ENCODE data around the gene PTPRN2.

PTPRN2 gene

DNA sequence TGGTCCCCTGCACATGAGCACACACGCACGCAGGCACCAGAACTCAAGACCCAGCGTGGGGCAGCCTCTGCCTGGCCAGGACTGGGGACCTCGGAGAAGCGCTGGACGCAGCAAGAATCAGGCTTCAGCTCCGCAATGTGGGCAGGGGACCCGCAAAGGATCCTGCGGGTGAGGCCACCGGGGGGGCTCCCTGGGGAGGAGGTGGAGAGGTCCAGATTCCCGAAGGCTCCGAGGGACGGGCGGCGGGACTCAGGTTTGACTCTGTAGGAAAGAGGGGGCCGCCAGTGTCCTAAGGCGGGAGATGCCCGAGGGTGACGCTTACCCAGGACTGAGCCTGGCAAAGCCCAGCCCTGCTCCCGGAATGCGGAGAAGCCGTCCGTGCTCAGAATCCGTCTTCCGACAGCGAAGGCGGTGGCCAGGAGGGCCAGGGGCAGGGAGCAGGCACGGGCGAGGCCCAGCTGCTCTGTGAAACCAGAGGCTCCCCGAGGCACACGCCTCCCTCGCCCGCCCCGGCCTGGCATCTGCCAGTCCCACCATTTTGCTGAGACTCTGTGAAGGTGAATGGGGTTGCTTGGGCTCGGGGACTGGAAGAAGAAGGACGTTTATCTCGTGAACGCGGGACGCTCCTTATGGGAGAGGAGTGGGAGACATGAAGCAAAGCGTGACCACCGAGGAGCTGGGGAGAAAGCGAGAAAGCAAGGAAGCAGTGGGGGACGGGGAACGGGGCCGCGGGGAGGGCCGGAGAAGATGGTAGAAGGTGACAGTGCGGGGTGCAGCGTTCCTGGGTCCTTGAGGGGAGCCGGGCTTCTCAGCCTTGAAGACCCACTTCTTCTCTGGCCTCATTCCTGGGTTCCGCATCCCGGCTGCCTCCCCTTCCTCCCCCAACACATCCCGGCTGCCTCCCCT is 489.2 kb downstream of the PTPRN2 start:
- no peak for DNase-seq (ENCODE audit: insufficient read length, low spot score)
- no peak for FAIRE-seq

DNA sequence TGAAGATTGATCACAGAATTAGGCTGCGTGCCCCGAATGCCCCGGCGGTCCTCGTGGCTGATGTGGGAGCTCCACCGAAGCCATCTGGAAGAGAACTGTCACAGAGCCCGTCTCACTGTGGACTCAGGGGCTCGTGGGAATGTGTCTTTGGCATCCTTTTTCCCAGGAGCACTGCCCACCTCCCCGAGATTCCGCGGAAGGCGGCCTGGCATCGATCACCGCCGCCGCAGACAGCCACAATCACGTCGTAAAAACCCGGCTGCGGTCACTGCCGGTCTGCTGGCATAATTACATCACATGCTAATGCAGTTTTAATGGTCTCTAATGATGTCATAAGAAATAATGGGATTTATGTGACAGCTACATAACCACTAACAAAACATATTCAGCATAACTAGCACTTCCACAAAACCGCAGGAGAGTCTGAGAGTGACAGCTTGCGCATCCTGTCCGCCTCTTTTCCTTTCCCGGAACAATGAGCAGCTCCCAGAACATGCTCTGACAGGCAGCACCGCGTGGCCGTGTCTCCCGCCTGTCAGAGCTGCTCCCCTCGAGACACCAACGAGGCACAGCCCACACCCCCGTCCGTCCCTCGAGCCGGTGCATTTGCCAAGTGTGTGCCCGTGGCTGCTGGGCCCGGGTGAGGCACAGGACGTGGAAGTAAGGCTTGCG is 490.0 kb downstream of the PTPRN2 start:
- FAIRE-seq (no peak), DNase-seq (ENCODE audit: insufficient read length, low spot score) (no peak)

DNA sequence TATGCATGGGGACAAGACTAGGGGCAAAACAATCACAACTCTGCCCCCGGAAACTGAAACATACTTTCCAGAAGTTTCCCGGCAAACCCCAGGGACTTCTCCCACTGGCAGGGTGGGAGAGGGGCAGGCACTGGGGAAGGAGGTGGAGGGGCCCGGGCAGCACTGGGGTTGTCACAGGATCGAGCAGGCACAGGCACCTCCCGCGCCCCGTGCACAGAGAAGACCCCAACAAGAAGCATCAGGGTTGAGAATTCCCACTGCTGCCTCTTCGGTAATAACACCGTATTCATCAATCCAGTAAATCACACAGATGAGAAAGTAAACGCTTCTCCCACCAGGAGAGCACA is 490.5 kb downstream of the PTPRN2 start:
- FAIRE-seq (no peak), DNase-seq (ENCODE audit: insufficient read length, low spot score) (no peak)

DNA sequence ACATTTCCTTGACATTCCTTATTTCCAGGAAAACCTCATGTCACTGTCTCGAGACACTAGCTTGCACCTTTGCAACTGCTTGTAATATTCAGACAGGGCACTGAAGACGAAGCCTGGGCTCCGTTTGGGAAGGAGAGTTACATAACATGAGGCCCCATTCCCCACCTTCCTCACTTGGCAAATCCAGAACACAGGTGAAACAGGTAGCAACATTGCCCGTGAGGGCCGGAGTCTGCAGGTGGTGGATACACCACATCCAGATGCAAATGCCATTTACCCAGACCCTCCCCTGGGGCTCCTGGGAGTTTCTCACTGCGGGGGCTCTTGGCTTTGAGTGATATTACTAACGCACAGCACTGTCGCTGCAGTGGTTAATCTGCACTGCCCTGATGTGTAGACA is 491.0 kb downstream of the PTPRN2 start:
- DNase-seq (ENCODE audit: insufficient read length, low spot score) (no peak), FAIRE-seq (no peak)

DNA sequence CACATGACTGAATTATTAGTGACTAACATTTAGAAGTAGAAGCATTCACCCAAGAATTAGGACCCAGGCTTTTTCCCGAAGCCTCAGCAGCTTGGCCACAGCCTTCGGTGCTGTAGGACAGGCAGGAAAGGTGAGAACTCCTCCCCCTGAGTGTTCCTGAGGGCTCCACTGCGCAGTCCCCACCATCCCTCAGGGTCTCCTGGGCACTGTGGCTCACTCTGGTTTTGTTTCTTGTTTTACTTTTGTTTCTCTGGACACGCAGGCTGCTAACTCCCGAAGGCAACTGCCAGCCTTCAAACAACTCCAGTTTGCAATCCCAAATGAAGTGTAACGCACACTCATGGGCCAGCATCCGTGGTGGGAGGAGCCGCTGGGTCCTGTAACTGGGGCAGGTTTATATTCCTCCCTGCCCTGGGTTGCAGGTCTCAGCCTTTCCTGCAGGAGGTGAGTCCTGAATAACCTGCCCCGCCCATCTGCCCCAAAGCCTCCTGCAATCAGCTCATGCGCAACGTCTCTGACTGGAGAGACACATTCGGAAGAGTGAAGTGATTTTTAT is 492.9 kb downstream of the PTPRN2 start:
- DNase-seq (ENCODE audit: insufficient read length, low spot score) (no peak), FAIRE-seq (no peak)

DNA sequence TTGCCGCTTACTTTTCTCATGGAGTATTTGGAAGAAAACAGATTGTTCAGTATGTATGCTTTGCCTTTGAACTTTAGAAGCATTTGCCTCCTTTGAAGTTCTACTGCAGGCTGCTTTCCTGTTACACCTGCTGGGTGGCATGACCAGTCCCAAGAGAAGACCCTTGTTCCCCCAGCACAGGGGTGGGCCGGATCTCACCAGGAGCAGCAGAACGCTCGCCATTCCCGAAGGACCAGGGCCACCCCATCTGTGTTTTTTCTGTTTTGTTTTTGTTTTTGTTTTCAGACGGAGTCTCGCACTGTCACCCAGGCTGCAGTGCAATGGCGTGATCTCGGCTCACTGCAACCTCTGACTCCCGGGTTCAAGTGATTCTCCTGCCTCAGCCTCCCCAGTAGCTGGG is 493.6 kb downstream of the PTPRN2 start:
- FAIRE-seq: no peak
- DNase-seq (ENCODE audit: insufficient read length, low spot score): no peak

DNA sequence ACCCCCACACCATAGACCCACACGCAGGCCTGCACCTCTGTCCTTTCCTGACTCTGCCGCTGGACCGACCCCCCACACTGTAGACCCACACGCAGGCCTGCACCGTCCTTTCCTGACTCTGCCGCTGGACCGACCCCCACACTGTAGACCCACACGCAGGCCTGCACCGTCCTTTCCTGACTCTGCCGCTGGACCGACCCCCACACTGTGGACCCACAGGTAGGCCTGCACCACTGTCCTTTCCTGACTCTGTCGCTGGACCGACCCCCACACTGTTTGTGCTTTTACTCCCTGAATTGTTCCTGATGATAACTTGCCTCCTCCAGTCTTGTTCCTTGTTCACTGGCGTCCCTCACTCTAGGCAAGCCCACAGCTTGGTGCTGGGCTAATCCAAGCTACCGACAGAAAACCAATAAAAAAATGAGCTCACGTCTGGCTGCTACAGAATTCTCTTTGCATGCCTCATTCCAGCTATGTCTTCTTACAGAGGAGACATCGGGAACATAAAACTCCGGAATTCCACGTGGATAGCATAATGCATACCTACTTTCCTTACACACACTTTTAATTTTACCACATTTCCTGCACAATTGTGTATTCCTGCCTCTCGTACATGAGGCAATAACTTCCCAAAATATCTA is 494.3 kb downstream of the PTPRN2 start:
- DNase-seq (ENCODE audit: insufficient read length, low spot score): no peak

DNA sequence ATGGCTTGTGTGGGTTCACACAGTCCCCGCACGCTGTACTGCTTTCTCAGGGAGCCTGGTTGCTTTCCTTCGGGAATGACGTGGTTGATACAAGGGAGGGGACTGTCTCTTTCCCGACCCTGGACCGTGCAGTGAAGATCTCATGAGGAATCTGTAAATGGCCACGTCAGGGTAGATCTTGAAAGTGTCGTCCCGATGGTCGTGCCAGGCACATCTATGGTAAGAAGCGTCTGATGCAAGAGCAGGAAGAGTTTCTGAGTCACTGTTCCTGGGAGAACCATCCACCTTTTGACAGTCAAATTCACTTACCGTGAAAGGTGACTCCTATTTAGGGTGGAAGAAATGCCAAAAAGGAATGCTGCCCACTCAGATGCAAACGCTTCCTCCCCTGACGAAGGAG is 500.4 kb downstream of the PTPRN2 start:
- DNase-seq (ENCODE audit: insufficient read length, low spot score) (no peak), FAIRE-seq (no peak)

More for the DNA sequence above, 494.3 kb downstream of the PTPRN2 start:
- no peak for FAIRE-seq

DNA sequence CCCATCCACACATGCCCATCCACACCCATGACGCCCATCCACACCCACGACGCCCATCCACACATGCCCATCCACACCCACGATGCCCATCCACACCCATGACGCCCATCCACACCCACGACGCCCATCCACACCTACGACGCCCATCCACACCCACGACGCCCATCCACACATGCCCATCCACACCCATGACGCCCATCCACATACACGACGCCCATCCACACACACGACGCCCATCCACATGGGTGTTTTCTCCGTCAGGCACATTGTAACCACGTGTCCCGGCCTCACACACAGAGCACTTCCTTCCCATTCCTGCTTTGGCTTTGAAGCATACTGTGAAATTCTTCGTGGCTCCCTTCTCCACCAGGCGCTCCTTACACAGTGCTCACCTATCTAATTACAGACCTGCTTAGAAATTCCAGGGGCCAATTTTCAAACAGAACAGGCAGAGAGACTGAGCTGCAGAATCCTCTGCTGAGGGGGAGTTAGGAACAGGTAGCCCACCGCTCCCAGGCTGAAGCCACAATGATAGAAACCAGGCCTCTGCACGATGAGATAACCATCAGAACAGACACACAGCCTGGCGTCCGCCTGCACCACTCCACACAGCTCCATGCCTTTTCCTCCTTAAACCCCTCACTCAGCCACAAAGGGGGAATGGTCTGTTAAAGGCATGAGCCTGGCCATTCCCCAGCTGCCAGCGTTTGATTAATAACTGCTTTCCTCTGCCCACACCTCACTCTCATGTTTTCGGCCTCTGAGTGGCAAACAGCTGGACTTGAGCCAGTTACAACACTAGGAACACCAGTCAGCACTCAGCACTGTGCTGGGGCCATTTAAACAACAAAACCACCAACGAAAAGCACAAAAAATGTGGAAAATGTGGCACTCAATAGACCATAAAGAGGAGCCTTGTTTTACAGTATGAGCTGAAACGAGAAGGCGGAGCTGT is 501.6 kb downstream of the PTPRN2 start:
- no peak for DNase-seq (ENCODE audit: insufficient read length, low spot score)
- FAIRE-seq: no peak

DNA sequence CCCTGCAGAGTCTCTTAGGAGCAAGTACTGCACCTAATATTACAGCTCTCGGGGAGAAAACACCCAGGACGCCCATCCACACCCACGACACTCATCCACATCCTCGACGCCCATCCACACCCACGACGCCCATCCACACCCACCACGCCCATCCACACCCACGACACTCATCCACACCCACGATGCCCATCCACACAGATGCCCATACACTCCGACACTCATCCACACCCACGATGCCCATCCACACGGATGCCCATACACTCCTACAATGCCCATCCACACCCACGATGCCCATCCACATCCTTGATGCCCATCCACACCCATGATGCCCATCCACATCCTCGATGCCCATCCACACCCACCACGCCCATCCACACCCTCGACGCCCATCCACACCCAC is 503.1 kb downstream of the PTPRN2 start:
- no peak for DNase-seq (ENCODE audit: insufficient read length, low spot score)
- FAIRE-seq: no peak

DNA sequence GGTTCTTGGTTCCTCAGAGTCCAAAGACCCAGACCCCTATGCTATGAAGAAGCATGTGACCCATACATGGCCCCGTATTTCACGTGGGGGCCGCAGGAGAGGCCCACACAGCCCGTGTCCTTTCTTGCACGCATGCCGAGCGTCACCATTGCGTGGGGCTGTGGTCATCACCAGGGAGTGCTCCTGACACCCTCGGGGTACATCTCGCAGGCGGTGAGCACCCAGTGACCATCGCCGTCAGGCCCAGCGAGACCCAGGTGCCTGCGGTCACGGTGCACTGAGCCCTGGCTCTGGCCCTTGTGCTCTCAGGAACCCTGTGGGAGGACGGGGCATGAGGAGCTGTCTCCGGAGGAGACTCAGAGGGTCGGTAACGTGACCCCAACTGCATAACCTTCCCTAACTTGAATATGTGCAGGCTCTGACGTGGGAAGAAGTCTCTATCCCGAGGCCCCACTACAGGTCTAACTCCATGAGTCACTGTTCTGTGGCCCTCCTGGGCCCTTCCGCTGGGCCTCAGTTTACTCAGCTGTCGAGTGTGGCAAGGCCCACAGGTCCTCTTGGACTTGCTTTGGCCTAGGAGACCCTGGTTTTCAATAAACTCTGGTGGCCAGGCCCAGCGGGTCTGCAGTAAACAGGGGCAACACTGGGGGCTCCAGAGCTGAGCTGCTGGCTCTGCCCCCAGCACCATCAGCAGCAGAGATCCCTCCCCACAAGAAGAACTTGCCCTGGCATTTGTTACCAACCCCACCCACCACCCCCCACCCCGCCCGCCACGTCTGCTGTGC is 503.9 kb downstream of the PTPRN2 start:
- FAIRE-seq (no peak), DNase-seq (ENCODE audit: insufficient read length, low spot score) (no peak)

DNA sequence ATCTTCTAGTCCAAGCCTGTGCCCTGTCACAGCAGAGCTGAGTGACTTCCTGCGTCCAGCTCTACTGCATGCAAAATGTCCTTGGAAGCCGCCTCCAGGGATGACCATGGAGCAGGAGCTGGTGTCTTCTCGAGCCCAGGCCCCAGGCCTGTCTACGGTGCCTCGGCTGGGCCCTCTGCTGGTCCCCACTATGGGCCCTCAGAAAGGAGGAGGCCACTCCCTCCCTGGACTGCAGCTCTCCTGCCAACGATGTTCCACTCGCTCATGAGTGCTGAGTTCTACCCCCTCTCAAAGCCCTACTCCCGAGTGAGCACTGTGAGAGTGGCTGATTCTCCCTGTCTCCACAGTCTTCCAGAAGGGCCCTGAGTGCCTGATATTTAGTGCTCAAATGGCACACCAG is 504.9 kb downstream of the PTPRN2 start:
- no peak for DNase-seq (ENCODE audit: insufficient read length, low spot score)
- FAIRE-seq: no peak

DNA sequence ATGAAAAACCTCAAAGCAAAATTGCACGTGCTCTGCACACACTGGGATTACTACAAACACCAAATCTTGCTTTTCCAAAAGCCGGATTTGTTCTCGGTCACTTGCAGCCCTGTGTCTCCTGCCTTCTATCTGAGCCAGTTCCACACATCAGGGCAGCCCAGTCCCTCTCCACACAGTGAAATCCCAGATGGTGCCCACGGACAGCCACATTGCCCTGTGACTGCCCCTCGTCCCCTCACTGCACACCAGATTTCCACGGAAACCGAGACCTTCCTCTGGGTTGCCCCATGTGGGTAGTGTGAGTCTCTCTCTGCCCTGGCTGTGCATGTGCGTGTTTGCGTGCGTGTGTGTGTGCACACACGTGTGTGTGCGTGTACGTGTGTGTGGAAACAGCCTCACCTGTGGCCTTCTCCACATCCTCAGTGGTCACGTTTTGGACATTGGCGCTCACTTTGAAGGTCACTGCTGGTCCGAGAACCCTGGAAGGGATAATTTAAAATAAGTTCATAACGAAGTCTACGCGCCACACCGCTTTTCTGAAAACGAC is 506.7 kb downstream of the PTPRN2 start:
- no peak for FAIRE-seq

DNA sequence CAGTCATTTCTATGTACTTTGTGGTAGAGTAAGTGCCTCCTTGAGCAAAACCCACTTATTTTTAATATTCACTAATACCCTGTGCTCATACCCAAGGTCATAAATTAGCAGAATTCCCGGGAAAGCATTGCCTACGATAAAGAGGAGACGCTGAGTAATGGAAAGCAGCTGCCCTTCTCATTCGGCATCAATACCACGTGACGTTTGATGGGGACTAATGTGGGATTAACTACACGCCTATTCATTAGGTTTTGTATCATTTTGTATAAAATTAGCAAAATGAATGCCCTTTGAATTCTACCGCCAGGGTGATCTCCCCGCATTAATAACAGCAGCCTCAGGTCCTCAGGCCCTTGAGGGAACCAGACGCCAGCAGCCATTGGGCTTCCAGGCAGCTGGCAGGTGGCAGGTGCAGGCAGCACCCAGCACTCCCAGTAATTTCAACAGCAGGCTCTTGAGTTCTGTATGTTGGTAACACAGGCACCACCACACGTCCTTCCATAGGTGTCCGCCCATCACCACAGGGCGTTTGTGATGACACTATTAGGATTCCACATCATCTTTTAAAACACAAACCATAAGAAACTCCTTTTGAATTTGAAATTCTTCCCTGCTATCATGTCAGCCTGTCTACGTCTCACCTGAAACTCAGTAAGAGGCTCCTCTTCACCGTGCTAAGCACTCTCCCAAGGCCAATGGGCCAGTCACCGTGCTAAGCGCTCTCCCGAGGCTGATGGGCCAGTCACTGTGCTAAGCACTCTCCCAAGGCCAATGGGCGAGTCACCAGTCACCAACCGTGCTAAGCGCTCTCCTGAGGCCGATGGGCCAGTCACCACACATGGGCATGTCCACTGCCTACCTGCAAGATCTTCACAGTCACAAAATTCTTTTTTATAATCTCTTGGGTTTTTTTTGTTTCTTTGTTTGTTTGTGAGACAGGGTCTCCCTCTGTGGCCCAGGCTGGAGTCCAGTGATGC is 509.4 kb downstream of the PTPRN2 start:
- FAIRE-seq: no peak
- no peak for DNase-seq (ENCODE audit: insufficient read length, low spot score)

More for the DNA sequence above, 506.7 kb downstream of the PTPRN2 start:
- no peak for DNase-seq (ENCODE audit: insufficient read length, low spot score)

DNA sequence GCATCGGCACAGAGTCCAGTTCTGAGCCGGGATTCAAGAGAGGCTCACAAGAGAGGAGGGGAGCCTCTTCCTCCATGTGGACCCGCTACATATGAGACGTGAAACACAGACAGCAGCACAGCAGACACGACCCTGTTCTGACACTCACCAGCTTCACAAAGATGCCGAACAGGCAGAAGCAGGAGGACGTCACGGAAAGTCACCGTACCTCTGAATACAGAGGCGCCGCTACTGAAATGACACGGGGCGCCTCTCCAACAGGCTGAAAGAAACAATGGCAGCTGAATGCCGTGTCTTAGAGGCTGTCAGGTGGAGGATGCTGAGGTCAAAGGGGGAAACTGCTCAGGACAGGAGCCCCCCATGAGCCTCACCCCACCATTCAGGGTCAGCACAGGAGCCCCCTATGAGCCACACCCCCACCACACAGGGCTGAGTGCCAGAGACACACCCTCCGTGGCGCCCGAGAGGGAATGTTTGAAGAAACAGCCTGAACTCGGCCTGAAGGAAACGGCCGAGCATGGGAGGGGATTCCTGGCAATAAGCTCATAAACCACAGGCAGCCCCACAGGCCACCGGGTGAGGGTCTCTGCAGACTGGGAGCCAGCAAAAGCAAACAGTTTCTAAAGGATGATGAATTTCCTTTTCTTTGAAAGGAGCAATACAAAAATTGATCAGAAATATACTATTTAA is 510.3 kb downstream of the PTPRN2 start:
- no peak for DNase-seq (ENCODE audit: insufficient read length, low spot score)
- no peak for FAIRE-seq

DNA sequence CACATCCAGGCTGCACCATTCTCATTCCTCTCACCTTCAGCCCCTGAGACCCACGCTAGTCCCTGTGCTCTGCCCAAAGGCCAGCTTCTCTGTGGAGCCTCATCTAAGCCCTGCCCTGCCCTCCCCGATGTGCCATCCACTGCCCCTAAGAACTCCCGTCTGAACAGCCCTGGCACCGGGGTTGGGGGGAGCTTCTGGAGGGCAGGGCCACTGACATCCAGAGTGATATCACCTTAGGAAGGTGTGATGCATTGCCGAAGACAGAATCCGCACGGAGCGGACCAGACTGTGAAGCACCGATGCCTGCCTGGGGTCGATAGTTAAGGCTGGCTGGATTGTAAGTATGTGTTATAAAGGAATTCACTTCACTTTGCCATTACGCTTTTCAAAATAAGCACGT is 511.0 kb downstream of the PTPRN2 start:
- DNase-seq (ENCODE audit: insufficient read length, low spot score): no peak
- no peak for FAIRE-seq

DNA sequence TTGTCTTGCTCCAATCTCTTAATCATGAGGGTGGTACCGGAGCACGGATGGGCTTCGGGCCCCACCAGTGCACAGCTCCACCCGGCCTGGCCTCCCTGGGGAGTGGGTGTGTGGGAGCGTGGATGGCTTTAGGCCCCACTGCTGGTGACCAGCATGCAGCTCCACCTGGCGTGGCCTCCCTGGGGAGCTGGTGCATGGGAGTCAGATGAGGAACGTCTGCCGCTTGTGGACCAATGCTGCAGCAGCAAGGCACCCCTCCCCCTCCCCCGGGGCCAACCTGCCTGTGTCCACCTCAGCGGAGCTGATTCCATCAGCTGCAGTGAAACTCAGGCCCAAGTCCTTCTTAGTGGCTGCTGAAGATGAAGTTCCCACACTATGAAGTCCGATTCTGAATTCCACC is 511.4 kb downstream of the PTPRN2 start:
- FAIRE-seq (no peak), DNase-seq (ENCODE audit: insufficient read length, low spot score) (no peak)

DNA sequence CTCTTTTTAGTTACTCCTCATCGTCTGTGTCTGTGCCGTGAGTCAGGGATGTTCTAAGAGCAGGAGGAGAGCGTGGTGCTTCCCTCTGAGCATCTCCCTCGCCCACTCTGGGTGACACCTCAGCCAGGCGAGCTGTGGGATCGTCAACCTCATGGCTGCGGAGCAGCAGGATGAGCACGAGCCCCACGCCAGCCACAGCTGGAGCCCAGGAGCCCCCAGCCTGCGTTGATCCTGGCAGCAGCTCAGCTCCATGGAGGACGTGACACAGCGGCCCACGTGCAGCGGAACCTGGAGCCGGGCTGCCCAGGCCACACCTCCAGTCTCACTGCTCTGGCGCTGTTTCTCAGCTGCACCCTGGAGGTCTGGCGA is 512.0 kb downstream of the PTPRN2 start:
- FAIRE-seq: no peak

More for the DNA sequence above, 512.0 kb downstream of the PTPRN2 start:
- DNase-seq (ENCODE audit: insufficient read length, low spot score): no peak
